VCaP (cell line): ENCODE data around the gene FCN3.

Source experiments
- H3K27ac ChIP-seq: fragments of 450-650 bp; 2 replicates; pipeline ENCODE4 v1.5.1; 2017
- TF ChIP-seq, protein P1 (sequence below): fragments of 450-650 bp; conservative IDR thresholded peaks from 2 replicates; pipeline ENCODE4 v1.5.1; 2017; ENCODE audit warnings: mild to moderate bottlenecking, moderate library complexity

FCN3 gene

DNA sequence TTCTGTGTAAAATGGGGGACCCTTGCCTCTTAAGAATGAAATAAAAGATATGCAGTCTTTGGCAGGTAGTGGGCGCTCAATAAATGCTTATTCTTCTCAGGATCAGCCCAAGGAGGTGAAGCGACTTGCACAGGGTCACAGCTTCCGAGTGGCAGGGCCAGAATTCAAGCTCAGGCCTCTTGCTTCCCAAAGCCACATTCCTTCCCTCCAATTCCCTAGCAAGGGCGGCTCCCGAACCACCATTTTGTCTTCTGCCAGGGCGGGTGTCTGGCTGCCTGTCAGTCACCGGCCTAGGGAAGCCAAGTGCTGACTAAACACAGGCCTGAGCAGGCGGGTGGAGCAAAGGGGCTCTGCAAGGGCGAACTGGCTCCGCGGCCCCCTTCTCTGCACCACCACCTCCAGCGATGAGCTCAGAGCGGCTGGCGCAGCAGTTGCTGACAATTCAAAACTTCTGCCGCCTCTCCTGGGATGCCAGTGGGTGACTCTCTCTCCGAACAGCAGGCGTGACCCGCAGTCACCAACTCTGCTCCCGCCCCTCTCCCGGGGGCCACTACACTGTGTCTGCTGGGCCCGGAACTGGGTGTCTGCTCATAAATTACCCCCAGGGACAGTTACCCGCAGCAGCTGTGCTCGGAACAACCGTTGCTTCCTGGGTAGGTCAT, 28.6 kb upstream of the FCN3 start:
- H3K27ac ChIP-seq: no peak overlapping the region
- TF ChIP-seq, protein P1, sequence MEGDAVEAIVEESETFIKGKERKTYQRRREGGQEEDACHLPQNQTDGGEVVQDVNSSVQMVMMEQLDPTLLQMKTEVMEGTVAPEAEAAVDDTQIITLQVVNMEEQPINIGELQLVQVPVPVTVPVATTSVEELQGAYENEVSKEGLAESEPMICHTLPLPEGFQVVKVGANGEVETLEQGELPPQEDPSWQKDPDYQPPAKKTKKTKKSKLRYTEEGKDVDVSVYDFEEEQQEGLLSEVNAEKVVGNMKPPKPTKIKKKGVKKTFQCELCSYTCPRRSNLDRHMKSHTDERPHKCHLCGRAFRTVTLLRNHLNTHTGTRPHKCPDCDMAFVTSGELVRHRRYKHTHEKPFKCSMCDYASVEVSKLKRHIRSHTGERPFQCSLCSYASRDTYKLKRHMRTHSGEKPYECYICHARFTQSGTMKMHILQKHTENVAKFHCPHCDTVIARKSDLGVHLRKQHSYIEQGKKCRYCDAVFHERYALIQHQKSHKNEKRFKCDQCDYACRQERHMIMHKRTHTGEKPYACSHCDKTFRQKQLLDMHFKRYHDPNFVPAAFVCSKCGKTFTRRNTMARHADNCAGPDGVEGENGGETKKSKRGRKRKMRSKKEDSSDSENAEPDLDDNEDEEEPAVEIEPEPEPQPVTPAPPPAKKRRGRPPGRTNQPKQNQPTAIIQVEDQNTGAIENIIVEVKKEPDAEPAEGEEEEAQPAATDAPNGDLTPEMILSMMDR: no peak

- H3K27ac ChIP-seq: no peak overlapping the region
- TF ChIP-seq, protein P1: no peak; the same call in 1 of the 2 replicates
Observed at GRCh38 chr1:27402349-27402754, 27.7 kb upstream of the FCN3 start.

DNA sequence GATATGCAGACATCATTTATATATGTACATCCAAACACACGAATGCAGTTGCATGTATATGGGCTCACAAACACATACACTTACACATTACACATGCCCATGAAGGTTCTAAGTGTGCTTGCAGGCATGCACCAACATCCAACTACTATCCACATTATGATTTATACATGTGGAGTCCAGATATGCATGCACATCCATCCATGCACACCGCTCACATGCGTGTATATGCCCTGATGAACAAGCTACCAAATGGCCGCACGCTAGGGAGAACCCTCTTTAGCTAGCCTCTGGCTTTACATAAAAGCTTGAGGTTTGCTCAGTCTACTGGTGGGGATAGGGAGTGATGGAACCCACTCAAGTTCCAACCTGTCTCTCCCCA, 26.3 kb upstream of the FCN3 start:
- no peak overlapping the region for H3K27ac ChIP-seq
- TF ChIP-seq, protein P1: no peak

- H3K27ac ChIP-seq: no peak overlapping the region
- TF ChIP-seq, protein P1: no peak
Observed at GRCh38 chr1:27400082-27400962, 25.7 kb upstream of the FCN3 start.

GRCh38 chr1:27399251-27400025, 24.8 kb upstream of the FCN3 start:
- TF ChIP-seq, protein P1: no peak
- H3K27ac ChIP-seq: no peak overlapping the region

- H3K27ac ChIP-seq: no peak overlapping the region
- TF ChIP-seq, protein P1: no peak
Observed at GRCh38 chr1:27398405-27399149, 24.0 kb upstream of the FCN3 start.
